Muscle layer of duodenum (tissue), 2 donors: Measurements from ENCODE around the gene CACNA2D3.

Experiments used
- H3K27ac ChIP-seq: one replicate; pipeline ENCODE4 v1.7.0; 2013; ENCODE audit warnings: mild to moderate bottlenecking, low read length
- H3K27me3 ChIP-seq: one replicate; pipeline ENCODE4 v1.7.0; 2013; ENCODE audit warnings: low read depth, mild to moderate bottlenecking, control low read depth, low read length
- H3K36me3 ChIP-seq, 2 donors: one replicate each; pipeline ENCODE4 v1.7.0; 2013; ENCODE audit warnings: low read length in 2 of 2, control low read depth in 1 of 2, mild to moderate bottlenecking in 1 of 2; ENCODE audit not compliant: insufficient read depth in 2 of 2, control insufficient read depth in 1 of 2
- H3K4me1 ChIP-seq, 2 donors: one replicate each; pipeline ENCODE4 v1.7.0; 2013; ENCODE audit warnings: low read length in 2 of 2, mild to moderate bottlenecking in 2 of 2, control low read depth in 1 of 2, moderate library complexity in 1 of 2; ENCODE audit not compliant: insufficient read depth in 2 of 2, control insufficient read depth in 1 of 2
- H3K4me3 ChIP-seq, 2 donors: one replicate each; pipeline ENCODE4 v1.7.0; 2013; ENCODE audit warnings: low read length in 2 of 2, low read depth in 1 of 2, mild to moderate bottlenecking in 1 of 2
- H3K9me3 ChIP-seq, 2 donors: one replicate each; pipeline ENCODE4 v1.7.0; 2013; ENCODE audit warnings: low read length in 2 of 2, control low read depth in 1 of 2, mild to moderate bottlenecking in 1 of 2; ENCODE audit not compliant: control insufficient read depth in 1 of 2
- donor health status: healthy.

Gene CACNA2D3

GRCh38 chr3:54358969-54359694 lies 236.8 kb downstream of the CACNA2D3 start:
- Histone ChIP-seq H3K4me1 (peaks cover 0 to 22% of the 10 kb centered on the region in 2 donors), H3K9me3 (no peaks in the 10 kb centered on the region), H3K27ac (no peak overlapping the region), H3K27me3 (no peaks in the 10 kb centered on the region), H3K36me3 (no peaks in the 10 kb centered on the region), H3K4me3 (no peak overlapping the region)

GRCh38 chr3:54360320-54360719 lies 238.0 kb downstream of the CACNA2D3 start:
- peaks cover 0 to 17% of the 10 kb centered on the region in 2 donors for H3K4me1 ChIP-seq
- H3K4me3 ChIP-seq, result no peak overlapping the region
- H3K9me3 ChIP-seq, result no peaks in the 10 kb centered on the region
- H3K27me3 ChIP-seq, result no peaks in the 10 kb centered on the region
- no peak overlapping the region for H3K27ac ChIP-seq
- H3K36me3 ChIP-seq, result no peaks in the 10 kb centered on the region

GRCh38 chr3:54361746-54362283 lies 239.5 kb downstream of the CACNA2D3 start:
- peaks cover 0 to 17% of the 10 kb centered on the region in 2 donors for H3K4me1 ChIP-seq
- H3K36me3 ChIP-seq, result no peaks in the 10 kb centered on the region
- no peak overlapping the region for H3K27ac ChIP-seq
- no peaks in the 10 kb centered on the region for H3K27me3 ChIP-seq
- no peaks in the 10 kb centered on the region for H3K9me3 ChIP-seq
- no peak overlapping the region for H3K4me3 ChIP-seq

- H3K27ac ChIP-seq, result no peak overlapping the region
- H3K9me3 ChIP-seq, result no peaks in the 10 kb centered on the region
- no peak overlapping the region for H3K4me3 ChIP-seq
- H3K27me3 ChIP-seq, result no peaks in the 10 kb centered on the region
- H3K36me3 ChIP-seq, result no peaks in the 10 kb centered on the region
- H3K4me1 ChIP-seq, result no peaks in the 10 kb centered on the region
These were observed 243.8 kb downstream of the CACNA2D3 start for GRCh38 chr3:54366007-54366750.

- Histone ChIP-seq H3K9me3 (no peaks in the 10 kb centered on the region), H3K27ac (no peak overlapping the region), H3K36me3 (no peaks in the 10 kb centered on the region), H3K4me1 (no peaks in the 10 kb centered on the region), H3K27me3 (no peaks in the 10 kb centered on the region), H3K4me3 (no peak overlapping the region)
These were observed 244.5 kb downstream of the CACNA2D3 start for GRCh38 chr3:54366839-54367238.

GRCh38 chr3:54372232-54372631 lies 249.9 kb downstream of the CACNA2D3 start:
- H3K27me3 ChIP-seq, result no peaks in the 10 kb centered on the region
- no peaks in the 10 kb centered on the region for H3K36me3 ChIP-seq
- H3K4me3 ChIP-seq, result no peak overlapping the region
- no peaks in the 10 kb centered on the region for H3K4me1 ChIP-seq
- H3K9me3 ChIP-seq, result no peaks in the 10 kb centered on the region
- H3K27ac ChIP-seq, result no peak overlapping the region

- H3K36me3 ChIP-seq, result no peaks in the 10 kb centered on the region
- H3K4me1 ChIP-seq, result no peaks in the 10 kb centered on the region
- H3K27ac ChIP-seq, result no peak overlapping the region
- H3K27me3 ChIP-seq, result no peaks in the 10 kb centered on the region
- no peak overlapping the region for H3K4me3 ChIP-seq
- H3K9me3 ChIP-seq, result no peaks in the 10 kb centered on the region
These were observed 252.0 kb downstream of the CACNA2D3 start for GRCh38 chr3:54374214-54374852.

GRCh38 chr3:54376142-54376807 lies 253.9 kb downstream of the CACNA2D3 start:
- peaks cover 0 to 6% of the 10 kb centered on the region in 2 donors for H3K4me1 ChIP-seq
- H3K4me3 ChIP-seq, result no peak overlapping the region
- H3K27ac ChIP-seq, result no peak overlapping the region
- no peaks in the 10 kb centered on the region for H3K27me3 ChIP-seq
- H3K9me3 ChIP-seq, result no peaks in the 10 kb centered on the region
- H3K36me3 ChIP-seq, result no peaks in the 10 kb centered on the region

GRCh38 chr3:54376939-54377578 lies 254.7 kb downstream of the CACNA2D3 start:
- Histone ChIP-seq H3K4me1 (peaks cover 0 to 6% of the 10 kb centered on the region in 2 donors), H3K9me3 (no peaks in the 10 kb centered on the region), H3K36me3 (no peaks in the 10 kb centered on the region), H3K27me3 (no peaks in the 10 kb centered on the region), H3K27ac (no peak overlapping the region), H3K4me3 (no peak overlapping the region)

- Histone ChIP-seq H3K9me3 (no peaks in the 10 kb centered on the region), H3K27ac (no peak overlapping the region), H3K36me3 (no peaks in the 10 kb centered on the region), H3K4me3 (no peak overlapping the region), H3K27me3 (no peaks in the 10 kb centered on the region), H3K4me1 (peaks cover 0 to 6% of the 10 kb centered on the region in 2 donors)
These were observed 255.8 kb downstream of the CACNA2D3 start for GRCh38 chr3:54378184-54378583.
